SIG-M5 (cell line): ENCODE results near the gene GTPBP3.
"Not testable (repeated sequence)": the region's sequence is repeated elsewhere in the genome, so short reads cannot be mapped to it uniquely, and the experiment has no call there.

ENCODE experiments used
- DNase-seq: peaks from one replicate; lab custom pipeline; 2025; lab: John Stamatoyannopoulos, UW

Gene GTPBP3

GRCh38 chr19:17336872-17337674, at the start of gene GTPBP3:
GTPBP3 (plus strand) TSS chr19:17337553; CDS start chr19:17337612, 59 bp downstream.
- peak; percentile 93 for DNase-seq

GRCh38 chr19:17289489-17289888, 47.9 kb upstream of the GTPBP3 start:
- DNase-seq = no peak

- DNase-seq = no peak
Measured at GRCh38 chr19:17292301-17293074, 44.9 kb upstream of the GTPBP3 start.

- no peak for DNase-seq
Measured at GRCh38 chr19:17293605-17294004, 43.7 kb upstream of the GTPBP3 start.

GRCh38 chr19:17294051-17294891, 43.1 kb upstream of the GTPBP3 start:
- DNase-seq = no peak

GRCh38 chr19:17295551-17295950, 41.8 kb upstream of the GTPBP3 start:
- not testable (repeated sequence) for DNase-seq

GRCh38 chr19:17296273-17296672, 41.1 kb upstream of the GTPBP3 start:
- no peak for DNase-seq

- no peak for DNase-seq
Measured at GRCh38 chr19:17296976-17297375, 40.4 kb upstream of the GTPBP3 start.

GRCh38 chr19:17300992-17301619, 36.2 kb upstream of the GTPBP3 start:
- DNase-seq = no peak

GRCh38 chr19:17302391-17303166, 34.8 kb upstream of the GTPBP3 start:
- DNase-seq = no peak

- no peak for DNase-seq
Measured at GRCh38 chr19:17303167-17303939, 34.0 kb upstream of the GTPBP3 start, which contains the start of gene ABHD8. ABHD8 (minus strand) TSS chr19:17303425; CDS start chr19:17301616, 1,809 bp downstream.

- DNase-seq = no peak
Measured at GRCh38 chr19:17303940-17304267, 33.4 kb upstream of the GTPBP3 start.

- DNase-seq = no peak
Measured at GRCh38 chr19:17304386-17305215, 32.8 kb upstream of the GTPBP3 start.

GRCh38 chr19:17305216-17305516, 32.2 kb upstream of the GTPBP3 start:
- no peak for DNase-seq

GRCh38 chr19:17305517-17306284, 31.7 kb upstream of the GTPBP3 start, which contains the start of gene MRPL34:
MRPL34 (plus strand) TSS chr19:17305872; CDS start chr19:17305893, 21 bp downstream.
- DNase-seq = peak; percentile 97

GRCh38 chr19:17306285-17306714, 31.1 kb upstream of the GTPBP3 start:
- no peak for DNase-seq

GRCh38 chr19:17307876-17308377, 29.4 kb upstream of the GTPBP3 start:
- no peak for DNase-seq
